SHP77 (cell line): Measurements from ENCODE around the gene ACLY.
"Not testable (repeated sequence)": the region's sequence is repeated elsewhere in the genome, so short reads cannot be mapped to it uniquely, and the experiment has no call there.

Experiments used
- DNase-seq, 2 experiments: peaks; one replicate each; lab custom pipeline; 2025; lab: John Stamatoyannopoulos, UW

The ACLY gene

DNA sequence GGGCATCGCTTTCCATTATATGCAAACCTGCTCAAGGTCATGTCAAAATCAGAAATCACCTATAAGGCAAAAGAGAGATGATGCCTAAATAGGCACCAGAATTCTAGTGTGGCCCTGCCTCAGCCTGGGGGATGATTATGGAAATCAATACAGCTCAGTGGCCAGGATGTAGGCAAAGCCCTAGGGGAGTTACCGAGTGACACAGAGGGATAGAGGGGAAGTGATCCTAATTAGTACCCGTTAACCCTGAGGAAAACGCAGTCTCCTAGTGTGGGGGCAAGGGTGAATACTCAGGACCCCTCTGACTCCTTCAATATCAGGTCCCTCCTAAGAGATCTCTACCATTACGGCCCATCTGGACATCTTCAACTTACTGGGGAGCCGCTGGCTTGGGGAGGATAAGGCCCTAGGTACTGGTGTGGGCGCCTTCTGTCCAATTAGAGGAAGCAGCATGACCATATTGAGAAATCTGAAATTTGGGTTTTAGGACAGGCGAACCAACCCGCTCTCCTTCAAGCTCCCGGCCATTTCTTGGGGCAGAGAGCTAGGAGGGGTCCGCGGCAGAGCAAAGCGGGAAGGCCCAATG is 83.4 kb downstream of the ACLY start:
- DNase-seq: no peak

DNA sequence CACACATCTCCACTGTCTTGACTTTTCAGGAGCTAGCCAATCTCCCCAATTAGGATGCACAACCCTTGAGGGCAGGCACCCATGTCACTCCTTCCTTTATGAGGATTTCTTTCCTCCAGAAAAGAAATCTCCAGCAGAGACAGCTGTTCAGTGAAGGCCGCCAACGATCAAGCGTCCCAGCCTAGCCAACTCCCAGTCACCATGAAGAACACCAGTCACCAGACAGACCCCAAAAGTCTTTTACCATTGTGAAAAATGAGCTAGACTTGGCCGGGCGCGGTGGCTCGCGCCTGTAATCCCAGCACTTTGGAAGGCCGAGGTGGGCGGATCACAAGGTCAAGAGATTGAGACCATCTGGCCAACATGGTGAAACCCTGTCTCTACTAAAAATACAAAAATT is 88.8 kb downstream of the ACLY start:
- DNase-seq: not testable (repeated sequence)

DNA sequence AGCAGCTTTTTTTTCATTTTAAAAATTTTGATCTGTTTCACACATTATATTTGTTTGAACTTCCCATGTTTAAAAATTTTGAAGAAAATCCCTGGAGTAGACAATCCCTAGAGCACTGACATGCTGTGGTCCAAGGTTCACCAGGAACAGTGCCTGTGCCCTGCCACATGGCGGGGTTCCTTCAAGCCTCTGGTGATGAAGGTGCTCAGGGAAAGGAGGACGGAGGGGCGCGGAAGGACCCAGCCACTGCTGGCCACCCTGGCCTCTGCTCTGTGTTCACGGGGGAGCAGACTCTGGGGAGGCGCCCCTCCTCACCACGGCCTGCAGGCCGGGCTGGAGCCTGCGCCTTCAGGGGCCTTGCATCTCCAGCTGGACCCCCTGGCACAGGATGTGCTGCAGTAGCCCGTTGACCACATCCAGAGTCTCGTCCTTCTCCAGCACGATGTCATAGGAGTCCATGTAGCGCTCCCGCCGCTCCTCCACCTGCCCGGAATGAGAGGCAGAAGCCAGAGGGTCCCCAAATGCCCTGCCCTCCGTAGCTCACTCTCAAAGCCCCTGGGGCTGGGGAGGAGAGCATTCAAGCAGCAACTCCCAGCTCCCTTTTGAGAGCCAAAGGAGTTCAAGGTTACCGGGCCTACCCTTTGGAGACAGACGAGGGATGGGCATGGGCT is 93.4 kb downstream of the ACLY start:
- DNase-seq: no peak

DNA sequence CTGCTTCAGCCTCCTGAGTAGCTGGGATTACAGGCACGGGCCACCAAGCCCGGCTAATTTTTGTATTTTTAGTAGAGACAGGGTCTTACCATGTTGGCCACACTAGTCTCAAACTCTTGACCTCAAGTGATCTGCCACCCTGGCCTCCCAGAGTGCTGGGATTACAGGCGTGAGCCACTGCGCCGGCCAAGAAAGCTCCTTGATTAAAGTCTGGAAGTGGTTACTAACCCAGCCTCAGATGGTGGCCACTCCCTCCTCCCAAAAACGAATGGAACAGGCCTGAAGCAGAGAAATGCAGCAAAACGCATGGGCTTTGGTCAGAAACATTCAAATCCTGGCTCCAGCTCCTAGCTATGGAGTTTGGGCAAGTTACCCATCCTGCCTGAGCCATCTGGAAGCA is 94.7 kb downstream of the ACLY start:
- DNase-seq: no peak

DNA sequence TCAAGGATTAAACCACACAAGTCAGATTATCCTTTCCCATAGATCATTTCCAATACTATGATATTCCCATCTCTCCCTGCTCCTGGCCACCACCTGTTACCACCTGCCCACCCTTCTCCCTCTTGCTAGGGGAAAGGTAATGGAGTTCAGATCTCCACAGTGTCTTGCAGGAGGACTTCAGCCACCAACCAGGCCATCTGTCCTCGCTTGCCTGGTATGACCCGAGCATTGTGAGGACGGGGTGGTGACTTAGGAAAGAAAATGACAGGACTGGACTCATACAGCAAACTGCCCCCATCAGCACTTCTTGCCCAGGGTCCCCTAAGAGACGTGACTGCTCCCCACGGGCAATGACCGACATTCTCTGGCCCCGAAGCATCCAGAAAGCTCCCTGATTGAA is 95.2 kb downstream of the ACLY start:
- no peak for DNase-seq

DNA sequence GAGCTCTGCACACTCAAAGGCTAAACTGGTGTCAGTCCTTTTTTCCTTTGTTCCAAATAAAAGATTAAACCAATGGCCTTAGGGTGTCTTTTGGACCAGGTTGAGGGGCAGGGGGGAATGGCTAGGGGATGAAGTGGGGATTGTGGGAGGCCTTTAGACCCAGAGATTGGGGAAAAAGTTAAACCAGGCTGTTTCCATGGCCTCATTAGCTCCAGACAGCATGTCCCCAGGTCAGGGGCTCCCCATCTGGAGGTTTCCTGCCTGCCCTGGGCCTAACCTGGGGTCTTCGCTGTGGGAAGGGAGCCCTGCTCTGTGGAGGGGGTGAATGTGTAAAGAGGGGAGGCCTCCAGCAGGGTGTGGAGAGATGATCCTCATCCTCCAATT is 95.6 kb downstream of the ACLY start:
- no peak for DNase-seq

DNA sequence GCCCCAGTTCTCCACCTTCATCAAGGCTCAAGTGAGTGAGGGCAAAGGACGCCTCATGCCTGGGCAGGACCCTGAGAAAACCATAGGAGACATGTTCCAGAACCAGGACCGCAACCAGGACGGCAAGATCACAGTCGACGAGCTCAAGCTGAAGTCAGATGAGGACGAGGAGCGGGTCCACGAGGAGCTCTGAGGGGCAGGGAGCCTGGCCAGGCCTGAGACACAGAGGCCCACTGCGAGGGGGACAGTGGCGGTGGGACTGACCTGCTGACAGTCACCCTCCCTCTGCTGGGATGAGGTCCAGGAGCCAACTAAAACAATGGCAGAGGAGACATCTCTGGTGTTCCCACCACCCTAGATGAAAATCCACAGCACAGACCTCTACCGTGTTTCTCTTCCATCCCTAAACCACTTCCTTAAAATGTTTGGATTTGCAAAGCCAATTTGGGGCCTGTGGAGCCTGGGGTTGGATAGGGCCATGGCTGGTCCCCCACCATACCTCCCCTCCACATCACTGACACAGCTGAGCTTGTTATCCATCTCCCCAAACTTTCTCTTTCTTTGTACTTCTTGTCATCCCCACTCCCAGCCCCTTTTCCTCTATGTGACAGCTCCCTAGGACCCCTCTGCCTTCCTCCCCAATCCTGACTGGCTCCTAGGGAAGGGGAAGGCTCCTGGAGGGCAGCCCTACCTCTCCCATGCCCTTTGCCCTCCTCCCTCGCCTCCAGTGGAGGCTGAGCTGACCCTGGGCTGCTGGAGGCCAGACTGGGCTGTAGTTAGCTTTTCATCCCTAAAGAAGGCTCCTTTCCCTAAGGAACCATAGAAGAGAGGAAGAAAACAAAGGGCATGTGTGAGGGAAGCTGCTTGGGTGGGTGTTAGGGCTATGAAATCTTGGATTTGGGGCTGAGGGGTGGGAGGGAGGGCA is 96.3 kb downstream of the ACLY start:
- DNase-seq: no peak

DNA sequence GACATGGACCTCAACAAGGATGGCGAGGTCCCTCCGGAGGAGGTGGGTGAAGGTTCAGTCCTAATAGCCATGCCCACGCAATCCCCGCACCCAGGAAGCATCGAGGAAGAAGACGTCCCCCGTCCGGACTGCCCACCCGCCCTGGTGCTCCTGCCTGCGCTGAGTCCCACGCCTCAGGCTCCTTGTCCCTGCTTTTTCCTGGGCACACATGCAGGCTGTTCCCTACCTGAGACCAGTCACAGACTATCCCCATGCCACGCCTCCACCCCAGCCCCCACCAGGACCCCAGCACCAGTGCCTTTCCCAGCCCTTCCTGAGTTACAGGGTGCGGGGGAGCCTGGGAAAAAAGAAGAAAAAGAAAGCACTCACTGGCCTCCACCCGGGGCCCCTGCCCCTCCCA is 97.0 kb downstream of the ACLY start:
- DNase-seq: no peak

DNA sequence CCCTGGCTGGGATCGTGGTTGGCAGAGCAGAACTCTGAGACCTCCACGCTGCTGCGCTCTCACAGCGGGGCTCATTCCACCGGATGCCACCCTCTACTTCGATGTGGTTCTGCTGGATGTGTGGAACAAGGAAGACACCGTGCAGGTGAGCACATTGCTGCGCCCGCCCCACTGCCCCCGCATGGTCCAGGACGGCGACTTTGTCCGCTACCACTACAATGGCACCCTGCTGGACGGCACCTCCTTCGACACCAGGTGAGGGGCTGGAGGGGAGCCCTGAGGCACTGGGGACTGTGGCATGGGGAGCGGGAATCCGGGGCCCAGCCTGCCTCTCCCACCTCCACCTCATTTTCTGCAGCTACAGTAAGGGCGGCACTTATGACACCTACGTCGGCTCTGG is 100.7 kb downstream of the ACLY start:
- DNase-seq: no peak
